Smooth muscle cell (in vitro differentiated cells): ENCODE results near the gene HECTD4. TPM values are rescaled to one million over a fixed set of nuclear protein-coding genes. Genes with fewer than 3 reads are reported as not detected.

ENCODE experiments used
- DNase-seq: peaks from one replicate; lab custom pipeline; 2025; ENCODE audit not compliant: unreplicated experiment; lab: John Stamatoyannopoulos, UW
- H2AFZ ChIP-seq: fragments of 200-600 bp; sonication (generic); 2 replicates; pipeline ENCODE4 v1.6.0; 2016; ENCODE audit warnings: antibody characterized with exemption, low read depth, mild to moderate bottlenecking
- H3F3A ChIP-seq: fragments of 200-600 bp; sonication (generic); 2 replicates; pipeline ENCODE4 v1.6.0; 2017; ENCODE audit warnings: antibody characterized with exemption, low read depth
- H3K27ac ChIP-seq: fragments of 200-600 bp; sonication (generic); 2 replicates; pipeline ENCODE4 v1.5.1; 2016; ENCODE audit warnings: low read depth, mild to moderate bottlenecking
- H3K27me3 ChIP-seq: fragments of 200-600 bp; sonication (generic); 2 replicates; pipeline ENCODE4 v1.6.1; 2016; ENCODE audit warnings: low read depth, mild to moderate bottlenecking
- H3K36me3 ChIP-seq: fragments of 200-600 bp; sonication (generic); 2 replicates; pipeline ENCODE4 v1.5.1; 2016; ENCODE audit warnings: low read depth
- H3K4me1 ChIP-seq: fragments of 200-600 bp; sonication (generic); 2 replicates; pipeline ENCODE4 v1.5.1; 2016; ENCODE audit warnings: low read depth
- H3K4me2 ChIP-seq: fragments of 200-600 bp; sonication (generic); 2 replicates; pipeline ENCODE4 v1.6.0; 2016; ENCODE audit warnings: mild to moderate bottlenecking
- H3K4me3 ChIP-seq: fragments of 200-600 bp; sonication (generic); 2 replicates; pipeline ENCODE4 v1.5.1; 2016; ENCODE audit warnings: mild to moderate bottlenecking
- H3K79me2 ChIP-seq: fragments of 200-600 bp; sonication (generic); 2 replicates; pipeline ENCODE4 v1.6.0; 2016; ENCODE audit warnings: low read depth, mild to moderate bottlenecking
- H3K9ac ChIP-seq: fragments of 200-600 bp; sonication (generic); 2 replicates; pipeline ENCODE4 v1.6.0; 2016; ENCODE audit warnings: low read depth
- H3K9me3 ChIP-seq: fragments of 200-600 bp; sonication (generic); replicated peaks from 2 replicates; pipeline ENCODE4 v1.5.1; 2016; ENCODE audit warnings: low read depth
- H4K20me1 ChIP-seq: fragments of 200-600 bp; sonication (generic); 2 replicates; pipeline ENCODE4 v1.6.0; 2016; ENCODE audit warnings: low read depth
- WGBS: methylation state at CpG from one replicate; pipeline ENCODE4 v1.1.7; 2016; ENCODE audit warnings: low lambda C conversion rate; 5-methylcytosine and 5-hydroxymethylcytosine counted together
- polyA plus RNA-seq: library from polyadenylated mRNA; unstranded; fragments of >200 nt; fragmentation: Nextera tagmentation; extraction: Ambion mirVana; gene quantifications from 2 replicates; pipeline ENCODE4 v1.2.1, GENCODE V29; 2016
- total RNA-seq: library from RNA; depleted of rRNA; stranded (reverse); fragments of >200 nt; gene quantifications from 2 replicates; pipeline ENCODE4 v1.2.3, GENCODE V29; 2014
- TF ChIP-seq, protein P1 (sequence below): fragments of 200-600 bp; sonication (generic); IDR thresholded peaks from 2 replicates; pipeline ENCODE4 v1.5.1; 2017; ENCODE audit warnings: borderline replicate concordance, mild to moderate bottlenecking, antibody characterized with exemption; ENCODE audit not compliant: insufficient read depth, poor library complexity, severe bottlenecking

HECTD4 gene
- total and polyA plus RNA-seq, 2 experiments from 2014 or later: 6.6 to 16.9 TPM

DNA sequence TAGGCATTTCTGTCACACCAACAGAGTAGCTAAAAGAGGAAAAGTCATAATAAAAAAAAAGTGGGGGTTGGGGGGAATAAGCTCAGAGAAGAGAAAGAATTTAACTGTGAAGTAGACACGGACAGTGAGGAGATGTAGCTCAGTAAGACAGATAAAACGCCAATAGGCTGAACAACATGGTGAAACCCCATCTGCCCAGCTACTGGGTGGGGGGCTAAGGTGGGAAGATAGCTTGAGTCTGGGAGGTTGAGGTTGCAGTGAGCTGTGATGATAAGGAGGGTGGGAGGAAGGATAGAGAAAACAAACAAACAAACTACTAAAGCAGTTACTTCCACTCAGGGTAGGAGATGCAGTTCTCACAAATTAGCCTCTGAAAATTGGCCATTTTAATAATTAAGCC lies 25.0 kb downstream of the HECTD4 start:
- no peaks in the 10 kb centered on the region for H3K36me3 ChIP-seq
- TF ChIP-seq, protein P1, sequence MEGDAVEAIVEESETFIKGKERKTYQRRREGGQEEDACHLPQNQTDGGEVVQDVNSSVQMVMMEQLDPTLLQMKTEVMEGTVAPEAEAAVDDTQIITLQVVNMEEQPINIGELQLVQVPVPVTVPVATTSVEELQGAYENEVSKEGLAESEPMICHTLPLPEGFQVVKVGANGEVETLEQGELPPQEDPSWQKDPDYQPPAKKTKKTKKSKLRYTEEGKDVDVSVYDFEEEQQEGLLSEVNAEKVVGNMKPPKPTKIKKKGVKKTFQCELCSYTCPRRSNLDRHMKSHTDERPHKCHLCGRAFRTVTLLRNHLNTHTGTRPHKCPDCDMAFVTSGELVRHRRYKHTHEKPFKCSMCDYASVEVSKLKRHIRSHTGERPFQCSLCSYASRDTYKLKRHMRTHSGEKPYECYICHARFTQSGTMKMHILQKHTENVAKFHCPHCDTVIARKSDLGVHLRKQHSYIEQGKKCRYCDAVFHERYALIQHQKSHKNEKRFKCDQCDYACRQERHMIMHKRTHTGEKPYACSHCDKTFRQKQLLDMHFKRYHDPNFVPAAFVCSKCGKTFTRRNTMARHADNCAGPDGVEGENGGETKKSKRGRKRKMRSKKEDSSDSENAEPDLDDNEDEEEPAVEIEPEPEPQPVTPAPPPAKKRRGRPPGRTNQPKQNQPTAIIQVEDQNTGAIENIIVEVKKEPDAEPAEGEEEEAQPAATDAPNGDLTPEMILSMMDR: no peak
- WGBS: 64% methylated on average over 2 of the region's 2 CpGs
- no peaks in the 10 kb centered on the region for H3F3A ChIP-seq
- DNase-seq: no peak
- H4K20me1 ChIP-seq: peaks cover 96% of the 10 kb centered on the region
- H3K9ac ChIP-seq: no peak overlapping the region
- H2AFZ ChIP-seq: no peak overlapping the region
- no peaks in the 10 kb centered on the region for H3K9me3 ChIP-seq
- peaks cover 63% of the 10 kb centered on the region for H3K79me2 ChIP-seq
- H3K4me3 ChIP-seq: no peak overlapping the region
- no peak overlapping the region for H3K4me2 ChIP-seq
- no peaks in the 10 kb centered on the region for H3K27me3 ChIP-seq
- no peaks in the 10 kb centered on the region for H3K4me1 ChIP-seq
- no peak overlapping the region for H3K27ac ChIP-seq

DNA sequence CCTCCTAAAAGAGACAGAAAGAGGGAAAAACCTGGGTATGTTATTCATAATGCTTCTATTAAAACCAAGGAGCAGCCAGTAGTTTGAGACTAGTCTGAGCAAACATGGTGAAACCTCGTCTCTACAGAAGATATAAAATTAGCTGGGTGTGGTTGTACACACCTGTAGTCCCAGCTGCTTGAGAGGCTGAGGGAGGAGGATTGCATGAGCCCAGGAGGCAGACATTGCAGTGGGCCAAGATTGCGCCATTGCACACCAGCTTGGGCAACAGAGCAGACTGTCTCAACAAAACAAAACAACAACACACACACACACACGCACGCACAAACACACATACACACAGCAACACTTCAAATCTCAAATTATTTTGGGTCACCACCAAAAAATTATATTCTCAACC lies 27.8 kb downstream of the HECTD4 start:
- no peaks in the 10 kb centered on the region for H3K27me3 ChIP-seq
- H3K4me2 ChIP-seq: no peak overlapping the region
- no peaks in the 10 kb centered on the region for H3K36me3 ChIP-seq
- 95% methylated on average over 4 of the region's 4 CpGs for WGBS
- no peak for DNase-seq
- no peak overlapping the region for H3K4me3 ChIP-seq
- no peak overlapping the region for H2AFZ ChIP-seq
- TF ChIP-seq, protein P1: no peak
- H4K20me1 ChIP-seq: peaks cover 94% of the 10 kb centered on the region
- H3K79me2 ChIP-seq: peaks cover 73% of the 10 kb centered on the region
- no peak overlapping the region for H3K27ac ChIP-seq
- no peaks in the 10 kb centered on the region for H3K4me1 ChIP-seq
- H3F3A ChIP-seq: no peaks in the 10 kb centered on the region
- no peaks in the 10 kb centered on the region for H3K9me3 ChIP-seq
- H3K9ac ChIP-seq: no peak overlapping the region

DNA sequence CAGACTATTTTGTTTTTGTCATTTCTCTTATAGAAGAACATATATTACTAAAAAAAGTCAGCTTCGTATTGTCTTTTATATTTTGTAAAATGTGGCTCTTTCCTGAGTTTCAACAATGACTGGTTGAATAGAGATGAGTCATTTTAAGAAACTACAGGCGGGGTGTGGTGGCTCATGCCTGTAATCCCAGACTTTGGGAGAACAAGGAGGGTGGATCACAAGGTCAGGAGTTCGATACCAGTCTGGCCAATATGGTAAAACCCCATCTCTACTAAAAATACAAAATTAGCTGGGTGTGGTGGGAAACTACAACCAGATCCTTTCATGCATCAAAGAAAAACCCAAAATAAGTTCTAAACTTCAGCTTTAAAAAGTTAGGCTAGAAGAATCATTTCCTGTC lies 28.8 kb downstream of the HECTD4 start:
- TF ChIP-seq, protein P1: no peak
- H3K27ac ChIP-seq: peak overlapping the region; percentile 40
- H3K79me2 ChIP-seq: peaks cover 72% of the 10 kb centered on the region
- H3K4me3 ChIP-seq: no peak overlapping the region
- H3K36me3 ChIP-seq: no peaks in the 10 kb centered on the region
- no peaks in the 10 kb centered on the region for H3K4me1 ChIP-seq
- H3K9ac ChIP-seq: no peak overlapping the region
- H3K27me3 ChIP-seq: no peaks in the 10 kb centered on the region
- no peak overlapping the region for H3K4me2 ChIP-seq
- WGBS: 91% methylated on average over 3 of the region's 3 CpGs
- DNase-seq: no peak
- no peaks in the 10 kb centered on the region for H3F3A ChIP-seq
- no peaks in the 10 kb centered on the region for H3K9me3 ChIP-seq
- H2AFZ ChIP-seq: no peak overlapping the region
- H4K20me1 ChIP-seq: peaks cover 94% of the 10 kb centered on the region

DNA sequence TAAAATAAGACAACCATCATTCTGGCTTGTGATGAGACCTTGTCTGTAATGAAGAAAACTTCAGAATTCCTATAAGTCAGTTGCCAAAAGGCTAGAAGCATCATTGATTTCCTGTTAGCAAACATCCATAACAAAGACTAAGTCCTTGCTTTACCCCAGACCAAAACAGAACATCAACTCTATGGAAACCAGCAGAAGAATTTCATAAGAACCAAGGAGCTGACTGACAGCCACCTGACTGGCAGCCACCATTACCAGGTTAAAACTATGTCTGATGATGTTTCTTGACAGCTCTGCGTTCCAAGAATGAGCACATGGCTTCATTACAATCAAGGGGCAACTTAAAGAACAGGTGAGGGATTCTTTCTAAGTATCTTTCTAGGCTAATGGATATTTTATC lies 29.3 kb downstream of the HECTD4 start:
- Histone ChIP-seq H3K4me1 (peaks cover 3% of the 10 kb centered on the region), H3K27ac (peak overlapping the region; percentile 40), H3K9me3 (no peaks in the 10 kb centered on the region), H4K20me1 (peaks cover 94% of the 10 kb centered on the region), H3K27me3 (no peaks in the 10 kb centered on the region), H3K4me3 (no peak overlapping the region), H2AFZ (no peak overlapping the region), H3K79me2 (peaks cover 74% of the 10 kb centered on the region), H3K36me3 (no peaks in the 10 kb centered on the region), H3F3A (no peaks in the 10 kb centered on the region), H3K9ac (no peak overlapping the region), H3K4me2 (no peak overlapping the region)
- DNase-seq: no peak
- TF ChIP-seq, protein P1: no peak
- 96% methylated on average over 1 of the region's 1 CpG for WGBS
